SK-N-SH (cell line): ENCODE results near the gene ETV3. TPM values are rescaled to one million over a fixed set of nuclear protein-coding genes. Genes with fewer than 3 reads are reported as not detected.
"Not testable (repeated sequence)": the region's sequence is repeated elsewhere in the genome, so short reads cannot be mapped to it uniquely, and the experiment has no call there.

Source experiments
- CTCF ChIA-PET: fragments of 300-600, 350-600 bp; formaldehyde crosslinking; extraction: SDS; loops from one replicate; lab custom pipeline; 2021; lab: Yijun Ruan, JAX
- POLR2A ChIA-PET: fragments of 350-600 bp; sonication (Branson Sonifier 250); formaldehyde crosslinking; extraction: SDS; loops from one replicate; lab custom pipeline; 2020; ENCODE audit warnings: antibody characterized with exemption, inconsistent platforms; lab: Yijun Ruan, JAX
- DNase-seq: peaks from one replicate; pipeline ENCODE4 v3.0.0; 2012
- H2AFZ ChIP-seq: fragments of 200-600 bp; sonication (generic); 2 replicates; pipeline ENCODE4 v1.8.1; 2016; ENCODE audit warnings: antibody characterized with exemption, mild to moderate bottlenecking, low read depth
- H3F3A ChIP-seq: fragments of 200-600 bp; sonication (generic); replicated peaks from 2 replicates; pipeline ENCODE3; 2016; ENCODE audit warnings: antibody characterized with exemption, mild to moderate bottlenecking; ENCODE audit not compliant: insufficient read depth
- H3K27ac ChIP-seq, 2 experiments: fragments of 200-500 bp in 1 of 2; fragments of 200-600 bp in 1 of 2; sonication (Bioruptor generic) in 1 of 2; sonication (generic), shearing (Covaris generic) in 1 of 2; 2 replicates each; pipeline versions ENCODE4 v1.5.1 to v1.6.1; 2014 to 2016; ENCODE audit warnings: low read depth in 2 of 2, inconsistent platforms in 1 of 2, low read length in 1 of 2, mild to moderate bottlenecking in 1 of 2, mixed read lengths in 1 of 2
- H3K27me3 ChIP-seq: fragments of 200-600 bp; sonication (generic), shearing (Covaris generic); 2 replicates; pipeline ENCODE4 v1.6.1; 2016; ENCODE audit warnings: mixed run types; ENCODE audit not compliant: insufficient read depth
- H3K36me3 ChIP-seq, 2 experiments: fragments of 200-500 bp in 1 of 2; fragments of 200-600 bp in 1 of 2; sonication (Bioruptor generic) in 1 of 2; sonication (generic) in 1 of 2; replicated peaks in 1 of 2; 2 replicates each; pipeline versions ENCODE3 to v1.5.1; 2014 to 2016; ENCODE audit warnings: low read length in 1 of 2, mild to moderate bottlenecking in 1 of 2; ENCODE audit not compliant: insufficient read depth in 2 of 2, control insufficient read depth in 1 of 2
- H3K4me1 ChIP-seq, 2 experiments: fragments of 200-500 bp in 1 of 2; fragments of 200-600 bp in 1 of 2; sonication (Bioruptor generic) in 1 of 2; sonication (generic), shearing (Covaris generic) in 1 of 2; 2 replicates each; pipeline versions ENCODE4 v1.5.1 to v1.6.1; 2014 to 2016; ENCODE audit warnings: low read depth in 1 of 2, low read length in 1 of 2, mixed run types in 1 of 2; ENCODE audit not compliant: insufficient read depth in 2 of 2, control insufficient read depth in 1 of 2
- H3K4me2 ChIP-seq: fragments of 200-600 bp; sonication (generic), shearing (Covaris generic); 2 replicates; pipeline ENCODE4 v1.6.1; 2017; ENCODE audit warnings: mixed run types
- H3K4me3 ChIP-seq, 2 experiments: fragments of 200-500 bp in 1 of 2; fragments of 200-600 bp in 1 of 2; sonication (Bioruptor generic) in 1 of 2; sonication (generic), shearing (Covaris generic) in 1 of 2; 2 replicates each; pipeline versions ENCODE4 v1.5.1 to v1.8.1; 2014 to 2016; ENCODE audit warnings: low read depth in 2 of 2, inconsistent platforms in 1 of 2, low read length in 1 of 2, mild to moderate bottlenecking in 1 of 2, mixed read lengths in 1 of 2, moderate library complexity in 1 of 2
- H3K79me2 ChIP-seq: fragments of 200-600 bp; sonication (generic); 2 replicates; pipeline ENCODE4 v1.8.1; 2017; ENCODE audit warnings: mild to moderate bottlenecking; ENCODE audit not compliant: insufficient read depth
- H3K9ac ChIP-seq: fragments of 200-600 bp; sonication (generic); 2 replicates; pipeline ENCODE4 v1.6.1; 2017; ENCODE audit warnings: mixed run types
- H3K9me2 ChIP-seq: fragments of 200-600 bp; sonication (generic); 2 replicates; pipeline ENCODE4 v1.6.1; 2017; ENCODE audit warnings: mixed run types
- H3K9me3 ChIP-seq: fragments of 200-600 bp; sonication (generic); 2 replicates; pipeline ENCODE4 v1.6.1; 2017; ENCODE audit warnings: mixed run types, mild to moderate bottlenecking, moderate library complexity
- H4K20me1 ChIP-seq: fragments of 200-600 bp; sonication (generic); 2 replicates; pipeline ENCODE4 v1.6.1; 2017; ENCODE audit warnings: mild to moderate bottlenecking, mixed run types; ENCODE audit not compliant: insufficient read depth
- CHD2 ChIP-seq: fragments of 150-350 bp; IDR thresholded peaks from 2 replicates; pipeline ENCODE4 v1.6.1; 2018; ENCODE audit warnings: low read length; ENCODE audit not compliant: partially characterized antibody
- CTCF ChIP-seq: fragments of 200-600 bp; sonication (generic); IDR thresholded peaks from 2 replicates; pipeline ENCODE4 v1.6.1; 2017; ENCODE audit warnings: antibody characterized with exemption, mild to moderate bottlenecking, moderate library complexity
- FOSL2 ChIP-seq: IDR thresholded peaks from 2 replicates; pipeline ENCODE4 v1.4.0; 2012; ENCODE audit warnings: low read depth, mild to moderate bottlenecking, moderate library complexity, borderline replicate concordance
- FOXJ3 ChIP-seq: sonication (generic); formaldehyde crosslinking; IDR thresholded peaks from 2 replicates; pipeline ENCODE4 v1.5.1; 2020; ENCODE audit warnings: mild to moderate bottlenecking, missing genetic modification reagents
- JUND ChIP-seq: IDR thresholded peaks from 2 replicates; pipeline ENCODE4 v1.4.0; 2012
- MEF2A ChIP-seq: IDR thresholded peaks from 2 replicates; pipeline ENCODE4 v1.4.0; 2012; ENCODE audit warnings: low read depth, borderline replicate concordance
- MXI1 ChIP-seq: IDR thresholded peaks from 2 replicates; pipeline ENCODE4 v1.6.1; 2012; ENCODE audit warnings: mild to moderate bottlenecking, low read depth, low read length, improper control_type of control experiment
- NFIC ChIP-seq: IDR thresholded peaks from 2 replicates; pipeline ENCODE4 v1.4.0; 2012; ENCODE audit warnings: borderline replicate concordance
- NRF1 ChIP-seq: IDR thresholded peaks from 2 replicates; pipeline ENCODE4 v1.6.1; 2012; ENCODE audit warnings: low read depth, mild to moderate bottlenecking, low read length
- POLR2AphosphoS5 ChIP-seq: IDR thresholded peaks from 2 replicates; pipeline ENCODE4 v1.6.1; 2012; ENCODE audit warnings: low read depth, low read length
- RCOR1 ChIP-seq: fragments of 150-350 bp; IDR thresholded peaks from 2 replicates; pipeline ENCODE4 v1.6.1; 2017; ENCODE audit warnings: antibody characterized with exemption, low read length
- RFX5 ChIP-seq: IDR thresholded peaks from 2 replicates; pipeline ENCODE4 v1.6.1; 2012; ENCODE audit warnings: mild to moderate bottlenecking, improper control_type of control experiment, low read length
- SIN3A ChIP-seq: IDR thresholded peaks from 2 replicates; pipeline ENCODE4 v1.6.1; 2012; ENCODE audit warnings: low read depth, mild to moderate bottlenecking, low read length, moderate library complexity, borderline replicate concordance
- SMC3 ChIP-seq: IDR thresholded peaks from 2 replicates; pipeline ENCODE4 v1.6.1; 2012; ENCODE audit warnings: low read depth, low read length, improper control_type of control experiment
- TCF12 ChIP-seq: IDR thresholded peaks from 2 replicates; pipeline ENCODE4 v1.4.0; 2012
- YY1 ChIP-seq: IDR thresholded peaks from 2 replicates; pipeline ENCODE4 v1.4.0; 2012; ENCODE audit warnings: low read depth, mild to moderate bottlenecking
- WGBS: methylation state at CpG from one replicate; pipeline ENCODE4 v1.1.6; 2017; ENCODE audit warnings: low lambda C conversion rate; 5-methylcytosine and 5-hydroxymethylcytosine counted together
- polyA plus RNA-seq, 3 experiments: library from polyadenylated mRNA; depleted of rRNA; stranded (reverse); fragments of >200 nt; gene quantifications; 2 replicates each; pipeline ENCODE4 v1.2.3, GENCODE V29; 2012
- TF ChIP-seq, protein P1 (sequence below): fragments of 150-350 bp; IDR thresholded peaks from 2 replicates; pipeline ENCODE4 v1.6.1; 2017; ENCODE audit warnings: antibody characterized with exemption, low read length, low read depth, borderline replicate concordance
- TF ChIP-seq, protein P2 (sequence below): IDR thresholded peaks from 2 replicates; pipeline ENCODE4 v1.4.0; 2012; ENCODE audit warnings: low read depth
- TF ChIP-seq, protein P3 (sequence below): IDR thresholded peaks from 2 replicates; pipeline ENCODE4 v1.4.0; 2012; ENCODE audit warnings: low read depth, borderline replicate concordance
- TF ChIP-seq, protein P4 (sequence below): IDR thresholded peaks from 2 replicates; pipeline ENCODE4; 2012

ETV3 gene
- polyA plus RNA-seq, 1 of the 3 experiments (the other 2 are of a cell fraction), result 5.4 TPM

DNA sequence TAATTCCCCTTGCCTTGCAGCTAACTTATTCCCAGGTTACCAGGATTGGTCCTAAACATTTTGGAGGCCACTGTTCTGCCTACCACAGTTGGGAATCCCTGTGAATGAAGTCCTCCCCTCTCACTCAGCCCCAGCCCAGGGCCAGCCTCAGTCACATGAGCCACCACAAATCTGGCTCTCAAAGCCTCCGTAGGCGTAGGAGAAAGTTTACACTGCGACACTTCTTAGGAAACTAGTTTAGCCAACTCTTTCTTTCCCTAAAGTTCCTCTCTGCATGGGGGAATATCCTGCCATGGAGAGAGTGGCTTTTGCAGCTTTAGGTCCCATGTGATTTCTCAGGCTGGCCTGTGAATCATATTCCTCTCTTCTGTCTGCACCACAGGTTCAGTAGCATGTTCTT is 45.7 kb upstream of the ETV3 start:
- H3K36me3 ChIP-seq, result no peaks in the 10 kb centered on the region
- H3K9me2 ChIP-seq, result no peaks in the 10 kb centered on the region
- peaks cover 75% of the 10 kb centered on the region for H3K27me3 ChIP-seq
- H2AFZ ChIP-seq, result no peak overlapping the region
- H3K4me1 ChIP-seq, result no peaks in the 10 kb centered on the region
- no peak overlapping the region for H3K9ac ChIP-seq
- H4K20me1 ChIP-seq, result no peaks in the 10 kb centered on the region
- no peak for TF ChIP-seq TCF12
- TF ChIP-seq FOSL2, result no peak
- TF ChIP-seq NRF1, result no peak
- TF ChIP-seq, protein P1, sequence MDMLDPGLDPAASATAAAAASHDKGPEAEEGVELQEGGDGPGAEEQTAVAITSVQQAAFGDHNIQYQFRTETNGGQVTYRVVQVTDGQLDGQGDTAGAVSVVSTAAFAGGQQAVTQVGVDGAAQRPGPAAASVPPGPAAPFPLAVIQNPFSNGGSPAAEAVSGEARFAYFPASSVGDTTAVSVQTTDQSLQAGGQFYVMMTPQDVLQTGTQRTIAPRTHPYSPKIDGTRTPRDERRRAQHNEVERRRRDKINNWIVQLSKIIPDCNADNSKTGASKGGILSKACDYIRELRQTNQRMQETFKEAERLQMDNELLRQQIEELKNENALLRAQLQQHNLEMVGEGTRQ, result no peak
- TF ChIP-seq, protein P2, sequence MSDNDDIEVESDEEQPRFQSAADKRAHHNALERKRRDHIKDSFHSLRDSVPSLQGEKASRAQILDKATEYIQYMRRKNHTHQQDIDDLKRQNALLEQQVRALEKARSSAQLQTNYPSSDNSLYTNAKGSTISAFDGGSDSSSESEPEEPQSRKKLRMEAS, result no peak
- TF ChIP-seq FOXJ3 (CRISPR knock-in tag), result no peak
- TF ChIP-seq CHD2, result no peak
- TF ChIP-seq POLR2AphosphoS5, result no peak
- TF ChIP-seq RCOR1, result no peak
- TF ChIP-seq CTCF, result no peak
- TF ChIP-seq JUND, result no peak
- no peak for TF ChIP-seq NFIC
- TF ChIP-seq, protein P3, sequence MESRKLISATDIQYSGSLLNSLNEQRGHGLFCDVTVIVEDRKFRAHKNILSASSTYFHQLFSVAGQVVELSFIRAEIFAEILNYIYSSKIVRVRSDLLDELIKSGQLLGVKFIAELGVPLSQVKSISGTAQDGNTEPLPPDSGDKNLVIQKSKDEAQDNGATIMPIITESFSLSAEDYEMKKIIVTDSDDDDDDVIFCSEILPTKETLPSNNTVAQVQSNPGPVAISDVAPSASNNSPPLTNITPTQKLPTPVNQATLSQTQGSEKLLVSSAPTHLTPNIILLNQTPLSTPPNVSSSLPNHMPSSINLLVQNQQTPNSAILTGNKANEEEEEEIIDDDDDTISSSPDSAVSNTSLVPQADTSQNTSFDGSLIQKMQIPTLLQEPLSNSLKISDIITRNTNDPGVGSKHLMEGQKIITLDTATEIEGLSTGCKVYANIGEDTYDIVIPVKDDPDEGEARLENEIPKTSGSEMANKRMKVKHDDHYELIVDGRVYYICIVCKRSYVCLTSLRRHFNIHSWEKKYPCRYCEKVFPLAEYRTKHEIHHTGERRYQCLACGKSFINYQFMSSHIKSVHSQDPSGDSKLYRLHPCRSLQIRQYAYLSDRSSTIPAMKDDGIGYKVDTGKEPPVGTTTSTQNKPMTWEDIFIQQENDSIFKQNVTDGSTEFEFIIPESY, result no peak
- TF ChIP-seq YY1, result no peak
- no peak for TF ChIP-seq SMC3
- no peak for TF ChIP-seq MEF2A
- no peak for TF ChIP-seq RFX5
- TF ChIP-seq MXI1, result no peak
- no peak for TF ChIP-seq SIN3A
- TF ChIP-seq, protein P4, sequence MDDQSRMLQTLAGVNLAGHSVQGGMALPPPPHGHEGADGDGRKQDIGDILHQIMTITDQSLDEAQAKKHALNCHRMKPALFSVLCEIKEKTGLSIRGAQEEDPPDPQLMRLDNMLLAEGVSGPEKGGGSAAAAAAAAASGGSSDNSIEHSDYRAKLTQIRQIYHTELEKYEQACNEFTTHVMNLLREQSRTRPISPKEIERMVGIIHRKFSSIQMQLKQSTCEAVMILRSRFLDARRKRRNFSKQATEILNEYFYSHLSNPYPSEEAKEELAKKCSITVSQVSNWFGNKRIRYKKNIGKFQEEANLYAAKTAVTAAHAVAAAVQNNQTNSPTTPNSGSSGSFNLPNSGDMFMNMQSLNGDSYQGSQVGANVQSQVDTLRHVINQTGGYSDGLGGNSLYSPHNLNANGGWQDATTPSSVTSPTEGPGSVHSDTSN, result no peak
- 30% methylated on average over 3 of the region's 3 CpGs for WGBS
- ChIA-PET POLR2A (no interaction called here), CTCF (interaction anchor here (1.0 to 1.6 kb wide), 5 partner anchors 13 to 322 kb away, joined by 3 to 5 read pairs (median 4); no protein-coding TSS in a partner anchor)
- no peaks in the 10 kb centered on the region for H3F3A ChIP-seq
- no peak for DNase-seq
- no peak overlapping the region for H3K4me2 ChIP-seq
- no peak overlapping the region for H3K27ac ChIP-seq
- no peaks in the 10 kb centered on the region for H3K9me3 ChIP-seq
- no peaks in the 10 kb centered on the region for H3K79me2 ChIP-seq
- H3K4me3 ChIP-seq, result no peak overlapping the region

GRCh38 chr1:157182371-157182770 is 44.2 kb upstream of the ETV3 start:
- DNase-seq, POLR2A ChIA-PET, H3K9ac ChIP-seq, H3K36me3 ChIP-seq, H2AFZ ChIP-seq, H3K4me1 ChIP-seq, H3K9me2 ChIP-seq, H3K79me2 ChIP-seq, H3F3A ChIP-seq, H3K9me3 ChIP-seq, H4K20me1 ChIP-seq, H3K4me3 ChIP-seq, H3K27ac ChIP-seq, H3K4me2 ChIP-seq: not testable (repeated sequence)
- peaks cover 74% of the 10 kb centered on the region for H3K27me3 ChIP-seq
- 26% methylated on average over 5 of the region's 5 CpGs for WGBS
- CTCF ChIA-PET, result interaction anchor here (1.1 to 1.4 kb wide), 2 partner anchors 13 to 15 kb away, joined by 4 read pairs; no protein-coding TSS in a partner anchor
